DND-41 (cell line): ENCODE measurements around the gene APOM.

Experiments
- ATAC-seq: fragments of 200-7000 bp; cut with Tn5 transposase; 3 replicates; pipeline ENCODE4 v1.9.1; 2021; ENCODE audit warnings: low read depth; ENCODE audit not compliant: insufficient read depth
- DNase-seq: peaks from one replicate; pipeline ENCODE4 v3.0.0-alpha.2; 2020
- H2AFZ ChIP-seq: 2 replicates; pipeline ENCODE4 v1.6.0; 2012; ENCODE audit warnings: low read depth, low read length
- H3K27ac ChIP-seq: 2 replicates; pipeline ENCODE4 v1.5.1; 2012; ENCODE audit warnings: low read length, inconsistent platforms
- H3K27me3 ChIP-seq: fragments of 200-600 bp; sonication (generic); 2 replicates; pipeline ENCODE4 v1.6.0; 2012; ENCODE audit warnings: low read length, mild to moderate bottlenecking, inconsistent platforms; ENCODE audit not compliant: insufficient read depth, poor library complexity
- H3K36me3 ChIP-seq: 2 replicates; pipeline ENCODE4 v1.5.1; 2012; ENCODE audit warnings: low read length, inconsistent platforms; ENCODE audit not compliant: insufficient read depth
- H3K4me1 ChIP-seq: 2 replicates; pipeline ENCODE4 v1.5.1; 2012; ENCODE audit warnings: mild to moderate bottlenecking, low read length; ENCODE audit not compliant: insufficient read depth
- H3K4me2 ChIP-seq: 2 replicates; pipeline ENCODE4 v1.6.0; 2012; ENCODE audit warnings: mild to moderate bottlenecking, moderate library complexity, low read length, inconsistent platforms; ENCODE audit not compliant: insufficient read depth
- H3K4me3 ChIP-seq, 2 experiments: fragments of 200-600 bp in 1 of 2; shearing (Covaris generic) in 1 of 2; 2 replicates each; pipeline ENCODE4 v1.5.1; 2012 to 2016; ENCODE audit warnings: inconsistent platforms in 2 of 2, low read length in 2 of 2, mild to moderate bottlenecking in 2 of 2, low read depth in 1 of 2, moderate library complexity in 1 of 2
- H3K79me2 ChIP-seq: 2 replicates; pipeline ENCODE4 v1.6.0; 2012; ENCODE audit warnings: low read length, inconsistent platforms; ENCODE audit not compliant: insufficient read depth
- H3K9ac ChIP-seq: 2 replicates; pipeline ENCODE4 v1.6.0; 2012; ENCODE audit warnings: low read depth, mild to moderate bottlenecking, inconsistent platforms, low read length, moderate library complexity
- H3K9me3 ChIP-seq: 2 replicates; pipeline ENCODE4 v1.5.1; 2012; ENCODE audit warnings: low read length, moderate library complexity, mild to moderate bottlenecking, inconsistent platforms; ENCODE audit not compliant: insufficient read depth, severe bottlenecking
- H4K20me1 ChIP-seq: 2 replicates; pipeline ENCODE4 v1.6.0; 2012; ENCODE audit warnings: low read length; ENCODE audit not compliant: insufficient read depth
- EZH2 ChIP-seq: IDR thresholded peaks from 3 replicates; pipeline ENCODE4 v1.6.1; 2012; ENCODE audit warnings: borderline replicate concordance, low read depth, mild to moderate bottlenecking, moderate library complexity, low read length, inconsistent platforms; ENCODE audit not compliant: severe bottlenecking
- TF ChIP-seq, protein P1 (sequence below): IDR thresholded peaks from 2 replicates; pipeline ENCODE4 v1.5.1; 2012; ENCODE audit warnings: borderline replicate concordance, low read length, moderate library complexity, mild to moderate bottlenecking; ENCODE audit not compliant: poor library complexity, severe bottlenecking; ENCODE audit errors: extremely low read depth

The APOM gene

DNA sequence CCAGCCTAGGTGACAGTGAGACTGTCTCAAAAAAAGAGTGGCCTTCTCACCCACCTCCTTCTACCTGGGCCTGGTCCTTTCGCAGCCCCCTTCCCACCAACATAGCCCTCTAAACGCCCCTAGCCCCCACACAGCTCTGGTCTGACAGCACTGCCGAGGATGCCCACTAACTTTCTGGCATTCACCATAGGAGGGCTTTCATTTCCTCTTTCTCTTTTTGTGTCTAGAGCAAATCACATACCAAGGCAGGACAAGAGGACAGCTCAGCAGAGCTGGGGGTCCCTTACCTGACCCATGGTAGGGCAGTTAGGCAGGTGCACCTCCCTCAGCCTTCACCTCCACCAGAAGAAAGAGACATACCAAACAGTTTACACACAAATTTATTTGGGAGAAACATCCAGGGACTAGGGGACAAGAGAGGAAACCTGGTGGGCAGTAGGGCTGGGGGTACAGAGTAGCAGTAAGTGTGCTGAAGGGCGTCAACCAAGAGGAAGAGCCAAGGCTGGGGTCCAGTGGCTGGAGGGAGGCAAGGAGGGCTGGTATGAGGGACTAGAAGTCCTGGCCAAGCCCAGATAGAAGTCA, 20.7 kb downstream of the APOM start:
- Histone ChIP-seq H3K4me3 (no peak overlapping the region), H3K79me2 (no peaks in the 10 kb centered on the region), H3K36me3 (peaks cover 17% of the 10 kb centered on the region), H4K20me1 (no peaks in the 10 kb centered on the region), H3K9me3 (no peaks in the 10 kb centered on the region), H3K27me3 (no peaks in the 10 kb centered on the region), H3K4me1 (no peaks in the 10 kb centered on the region), H3K27ac (no peak overlapping the region), H2AFZ (no peak overlapping the region), H3K4me2 (no peak overlapping the region), H3K9ac (no peak overlapping the region)
- TF ChIP-seq EZH2: no peak
- TF ChIP-seq, protein P1, sequence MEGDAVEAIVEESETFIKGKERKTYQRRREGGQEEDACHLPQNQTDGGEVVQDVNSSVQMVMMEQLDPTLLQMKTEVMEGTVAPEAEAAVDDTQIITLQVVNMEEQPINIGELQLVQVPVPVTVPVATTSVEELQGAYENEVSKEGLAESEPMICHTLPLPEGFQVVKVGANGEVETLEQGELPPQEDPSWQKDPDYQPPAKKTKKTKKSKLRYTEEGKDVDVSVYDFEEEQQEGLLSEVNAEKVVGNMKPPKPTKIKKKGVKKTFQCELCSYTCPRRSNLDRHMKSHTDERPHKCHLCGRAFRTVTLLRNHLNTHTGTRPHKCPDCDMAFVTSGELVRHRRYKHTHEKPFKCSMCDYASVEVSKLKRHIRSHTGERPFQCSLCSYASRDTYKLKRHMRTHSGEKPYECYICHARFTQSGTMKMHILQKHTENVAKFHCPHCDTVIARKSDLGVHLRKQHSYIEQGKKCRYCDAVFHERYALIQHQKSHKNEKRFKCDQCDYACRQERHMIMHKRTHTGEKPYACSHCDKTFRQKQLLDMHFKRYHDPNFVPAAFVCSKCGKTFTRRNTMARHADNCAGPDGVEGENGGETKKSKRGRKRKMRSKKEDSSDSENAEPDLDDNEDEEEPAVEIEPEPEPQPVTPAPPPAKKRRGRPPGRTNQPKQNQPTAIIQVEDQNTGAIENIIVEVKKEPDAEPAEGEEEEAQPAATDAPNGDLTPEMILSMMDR: no peak
- ATAC-seq: no peak
- no peak for DNase-seq

DNA sequence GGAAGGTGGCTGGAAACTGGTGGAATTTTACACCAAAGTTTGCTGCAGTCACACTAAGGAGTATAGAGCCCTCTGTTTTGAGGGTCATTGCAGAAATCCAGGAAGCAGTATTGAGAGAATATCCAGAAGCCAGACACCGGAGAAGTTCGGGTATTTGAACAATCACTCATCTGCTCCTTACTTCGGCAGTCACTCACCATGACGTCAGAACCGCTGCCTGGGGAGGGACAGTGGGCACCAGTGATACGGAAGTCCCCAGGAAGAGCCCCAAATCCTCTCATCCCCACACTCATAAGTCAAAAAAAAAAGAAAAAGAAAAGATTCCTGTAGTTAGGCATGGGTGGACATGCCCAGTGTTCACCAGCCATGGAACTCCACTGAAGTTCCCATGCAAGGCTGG, 21.2 kb downstream of the APOM start:
- no peak overlapping the region for H3K9ac ChIP-seq
- no peak overlapping the region for H2AFZ ChIP-seq
- ATAC-seq: no peak

DNA sequence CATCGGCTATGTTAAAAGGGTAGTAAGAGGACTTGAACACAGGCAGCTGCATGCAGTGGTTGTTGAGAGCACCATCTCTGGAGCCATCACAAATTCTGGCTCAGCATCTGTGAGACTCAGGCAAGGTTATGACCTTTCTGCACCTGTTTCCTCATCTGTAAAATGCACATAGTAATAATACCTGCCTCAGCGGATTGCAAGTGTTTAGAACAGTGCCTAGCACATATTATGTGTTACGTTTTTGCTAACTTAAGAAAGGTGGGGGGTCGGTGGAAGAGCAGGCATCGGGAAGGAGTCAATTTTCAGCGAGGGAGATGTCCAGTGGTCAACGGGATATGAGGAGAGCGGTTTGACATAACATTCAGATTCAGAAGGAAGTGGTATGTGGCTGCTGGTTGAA, 22.3 kb downstream of the APOM start:
- Histone ChIP-seq H2AFZ (no peak overlapping the region), H3K4me1 (no peaks in the 10 kb centered on the region), H3K4me2 (no peak overlapping the region), H3K36me3 (peaks cover 5% of the 10 kb centered on the region; the same call in 1 of the 2 replicates), H3K9me3 (no peaks in the 10 kb centered on the region), H3K79me2 (no peaks in the 10 kb centered on the region), H3K9ac (no peak overlapping the region), H3K27me3 (no peaks in the 10 kb centered on the region), H3K4me3 (no peak overlapping the region), H4K20me1 (no peaks in the 10 kb centered on the region), H3K27ac (no peak overlapping the region)
- no peak for ATAC-seq
- DNase-seq: no peak
- TF ChIP-seq EZH2: no peak
- TF ChIP-seq, protein P1: no peak

More for the DNA sequence above, 21.2 kb downstream of the APOM start:
- no peak overlapping the region for H3K4me2 ChIP-seq
- H3K36me3 ChIP-seq: peaks cover 12% of the 10 kb centered on the region
- no peak overlapping the region for H3K27ac ChIP-seq
- no peaks in the 10 kb centered on the region for H3K9me3 ChIP-seq
- no peaks in the 10 kb centered on the region for H3K27me3 ChIP-seq
- no peak overlapping the region for H3K4me3 ChIP-seq
- H3K4me1 ChIP-seq: no peaks in the 10 kb centered on the region
- no peaks in the 10 kb centered on the region for H3K79me2 ChIP-seq
- H4K20me1 ChIP-seq: no peaks in the 10 kb centered on the region
- no peak for TF ChIP-seq EZH2
- TF ChIP-seq, protein P1: no peak
- no peak for DNase-seq
